GM12892 (cell line): ENCODE results near the gene APLP2.

ENCODE experiments used
- POLR2A ChIP-seq: IDR thresholded peaks from 2 replicates; pipeline ENCODE4 v1.6.1; 2011; ENCODE audit warnings: low read depth, low read length, control low read depth
- POLR2AphosphoS5 ChIP-seq: IDR thresholded peaks from 2 replicates; pipeline ENCODE4 v1.6.1; 2011; ENCODE audit warnings: low read depth, low read length, control low read depth
- TAF1 ChIP-seq: IDR thresholded peaks from 2 replicates; pipeline ENCODE4 v1.6.1; 2011; ENCODE audit warnings: low read depth, mild to moderate bottlenecking, control low read depth, low read length, borderline replicate concordance

GRCh38 chr11:130095326-130095725, 25.6 kb downstream of the APLP2 start:
- TF ChIP-seq POLR2A (no peak), POLR2AphosphoS5 (no peak), TAF1 (no peak)
